ENCODE measurements around the gene ANXA5.

The ANXA5 gene

DNA sequence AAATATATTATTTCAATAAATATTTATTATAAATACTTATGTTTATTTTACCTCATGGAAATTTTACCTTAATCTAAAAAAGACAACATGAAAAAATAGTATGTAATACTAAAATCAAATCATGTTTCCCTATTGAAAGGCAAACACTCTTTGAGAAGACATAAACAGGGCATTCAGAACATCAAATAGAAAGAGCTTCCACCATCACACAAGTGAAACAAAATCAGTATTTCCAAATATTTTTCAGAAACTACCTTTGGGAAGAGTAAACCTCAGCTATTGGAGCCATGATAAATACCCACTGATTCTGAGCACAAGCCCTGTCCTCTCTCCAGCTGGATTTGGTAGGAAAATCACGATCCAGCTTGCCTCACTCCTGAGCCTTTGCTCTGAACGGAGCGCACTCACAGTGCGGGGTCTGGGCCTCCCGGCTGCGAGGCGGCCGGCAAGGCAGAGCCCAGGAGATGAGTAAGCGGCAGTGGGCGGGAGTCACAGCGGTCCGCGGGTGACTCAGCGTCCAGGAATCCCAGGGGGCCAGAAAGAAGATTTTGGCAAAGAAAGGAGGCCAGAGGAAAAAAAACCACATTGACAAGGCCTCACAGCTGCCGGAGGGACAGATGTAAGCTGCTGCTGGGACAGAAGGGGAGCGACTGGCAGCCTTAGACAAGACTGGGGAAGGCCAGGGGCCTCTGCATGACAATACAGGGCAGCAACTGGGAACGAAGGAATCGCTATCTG, 14.7 kb upstream of the ANXA5 start:
- peak; percentile 68 for DNase-seq

DNA sequence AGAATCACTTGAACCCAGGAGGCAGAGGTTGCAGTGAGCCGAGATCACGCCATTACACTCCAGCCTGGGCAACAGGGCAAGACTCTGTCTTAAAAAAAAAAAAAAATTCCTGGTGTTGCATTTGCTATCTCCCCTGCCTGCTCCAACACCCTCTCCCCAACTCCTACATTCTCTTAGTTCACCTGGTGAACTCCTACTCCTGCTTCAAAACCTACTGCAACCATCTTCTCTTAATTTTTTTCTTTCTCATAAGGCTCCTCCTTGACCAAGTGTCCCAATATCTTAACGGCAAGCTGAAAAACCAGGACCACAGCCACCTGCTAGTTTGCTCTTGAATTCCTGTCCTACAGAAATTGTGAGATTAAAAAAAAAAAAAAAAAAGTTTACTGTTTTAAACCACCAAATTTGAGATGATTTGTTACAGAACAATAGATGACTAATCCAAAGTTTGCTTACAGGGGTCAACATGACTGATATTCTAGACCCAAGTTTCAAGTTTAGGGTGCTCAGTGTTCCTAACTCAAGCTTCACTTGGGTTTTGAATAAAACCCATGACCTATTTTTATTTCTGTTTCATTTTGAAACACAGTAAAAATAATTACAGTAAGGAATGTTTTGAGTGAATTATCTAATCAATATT, 13.1 kb upstream of the ANXA5 start:
- no peak for DNase-seq

DNA sequence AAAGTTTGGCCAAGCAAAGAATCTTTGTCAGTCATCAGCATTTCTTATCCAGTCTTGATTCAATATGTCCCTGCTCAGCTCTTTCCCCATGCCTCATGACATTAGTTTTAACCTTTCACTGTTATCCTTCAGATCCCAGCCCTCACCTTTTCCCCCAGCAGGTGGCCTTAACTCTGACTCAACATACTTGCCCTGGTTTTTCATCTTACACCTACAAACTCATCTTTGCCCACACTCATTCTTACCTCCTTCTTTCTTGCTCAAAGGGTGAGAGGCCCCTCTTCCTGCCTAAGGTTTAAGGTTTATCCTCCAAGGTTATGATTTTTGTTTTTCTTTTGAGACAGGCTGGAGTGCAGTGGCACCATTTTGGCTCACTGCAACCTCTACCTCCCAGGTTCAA, 10.6 kb upstream of the ANXA5 start:
- peak; percentile 12 for DNase-seq

DNA sequence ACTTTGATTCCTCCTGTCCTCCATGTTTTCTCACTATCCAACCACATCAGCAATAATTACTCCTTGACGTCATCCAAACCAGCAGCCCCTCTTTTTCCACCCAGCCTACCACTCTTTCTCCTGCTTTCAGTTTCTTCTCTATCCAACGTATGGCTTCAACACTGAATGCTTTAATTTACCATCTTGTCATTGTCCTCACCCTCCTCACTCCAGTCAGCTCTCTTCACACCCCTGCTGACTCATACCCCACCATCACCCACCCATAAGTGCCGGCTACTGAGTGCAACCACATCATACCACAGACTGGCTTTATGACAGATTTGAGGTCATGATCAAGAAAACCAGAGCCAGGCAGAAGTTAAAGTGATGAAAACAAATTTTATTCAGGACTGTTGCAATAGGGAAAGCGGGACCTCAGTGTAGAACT, 9.8 kb upstream of the ANXA5 start:
- peak; percentile 75 for DNase-seq

DNA sequence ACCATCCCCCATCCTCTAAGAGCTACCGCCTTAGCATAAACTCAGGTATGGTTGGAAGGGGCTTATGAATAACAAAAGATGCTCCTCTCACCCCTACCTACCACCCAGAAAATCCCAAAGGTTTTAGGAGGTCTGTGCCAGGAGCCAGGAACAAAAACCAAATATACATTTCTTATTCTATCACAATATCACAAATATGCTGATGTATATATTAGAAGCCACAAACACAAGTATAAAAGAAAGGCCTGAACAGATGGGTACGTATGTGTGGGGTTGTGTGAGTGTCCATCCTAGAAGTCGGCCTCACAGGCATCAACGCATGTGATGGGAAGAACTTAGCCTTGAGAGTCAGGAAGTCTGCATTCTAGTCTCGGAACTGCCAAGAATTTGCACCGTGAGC, 8.7 kb upstream of the ANXA5 start:
- no peak for DNase-seq

DNA sequence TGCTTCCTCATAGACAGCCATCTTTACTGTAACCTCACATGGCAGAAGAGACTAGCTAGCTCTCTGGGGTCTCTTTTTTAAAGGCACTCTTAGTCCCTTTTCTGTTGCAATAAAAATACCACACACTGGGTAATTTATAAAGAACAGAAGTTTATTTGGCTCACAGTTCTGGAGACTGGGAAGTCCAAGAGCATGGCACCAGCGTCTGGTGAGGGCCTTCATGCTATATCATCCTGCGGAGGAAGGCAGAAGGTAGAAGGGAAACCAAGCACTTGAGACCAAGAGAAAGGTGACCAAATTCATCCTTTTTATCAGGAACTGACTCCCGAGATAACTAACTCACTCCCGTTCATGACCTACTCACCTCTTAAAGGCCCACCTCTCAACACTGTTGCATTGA, 5.4 kb upstream of the ANXA5 start:
- no peak for DNase-seq

DNA sequence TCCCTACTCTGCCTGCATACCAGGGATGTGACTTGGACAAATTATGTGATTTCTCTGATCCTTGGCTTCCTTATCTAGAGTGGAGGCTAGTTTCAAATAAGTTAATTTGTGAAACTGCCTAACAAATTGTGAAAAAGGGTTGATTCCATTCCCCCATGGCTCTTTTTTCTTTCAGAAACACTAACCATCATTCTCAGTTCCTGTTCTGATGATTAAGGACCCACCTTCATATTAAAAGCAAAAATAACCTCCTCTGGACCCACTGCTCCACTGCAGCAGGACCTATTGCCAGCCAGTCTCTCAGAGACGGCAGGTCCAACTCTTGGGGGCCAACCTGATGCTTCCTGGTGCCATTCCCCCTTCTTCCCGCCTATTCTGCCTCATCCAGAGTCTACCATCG, 4.5 kb upstream of the ANXA5 start:
- no peak for DNase-seq

DNA sequence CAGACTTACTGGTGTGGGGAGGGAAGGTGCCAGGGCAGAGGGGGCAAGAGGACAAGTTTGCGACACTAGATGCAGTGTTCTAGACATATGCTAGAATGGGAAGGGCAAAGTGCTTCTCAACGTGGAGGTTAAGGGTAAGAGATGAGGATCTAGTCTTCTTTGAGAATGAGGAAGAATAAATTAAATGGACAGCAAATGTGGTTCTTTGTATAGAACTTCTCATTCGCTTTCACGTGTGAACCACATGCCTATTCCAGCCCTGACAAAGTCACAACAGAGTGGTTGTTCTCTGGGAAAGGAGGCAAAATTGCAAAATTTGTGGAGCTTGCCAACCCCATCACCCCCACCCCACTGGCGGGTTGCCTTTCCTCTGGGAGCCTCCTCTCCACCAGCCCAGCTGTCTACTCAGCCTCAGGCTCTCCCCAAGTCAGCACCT, 1.5 kb upstream of the ANXA5 start:
- DNase-seq, result no peak

DNA sequence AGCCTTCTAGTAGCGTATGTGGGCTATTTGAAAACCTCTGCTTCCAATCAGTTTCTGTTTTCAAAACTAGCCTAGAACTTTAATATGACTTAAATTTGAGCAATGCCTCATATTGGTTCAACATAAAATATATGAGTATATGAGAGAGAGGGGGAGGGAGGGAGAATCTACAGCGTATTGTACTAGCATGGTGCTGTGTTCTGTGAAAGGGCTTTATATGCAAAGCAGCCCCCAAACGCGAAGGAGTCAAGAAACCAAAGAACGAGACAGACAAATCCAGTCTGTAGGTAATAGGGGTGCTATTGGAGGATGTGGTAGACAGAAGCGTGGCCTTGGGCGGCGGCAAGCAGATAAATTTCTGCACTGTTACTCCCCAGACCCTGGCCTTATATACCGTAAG, 784 bp upstream of the ANXA5 start:
- no peak for DNase-seq

DNA sequence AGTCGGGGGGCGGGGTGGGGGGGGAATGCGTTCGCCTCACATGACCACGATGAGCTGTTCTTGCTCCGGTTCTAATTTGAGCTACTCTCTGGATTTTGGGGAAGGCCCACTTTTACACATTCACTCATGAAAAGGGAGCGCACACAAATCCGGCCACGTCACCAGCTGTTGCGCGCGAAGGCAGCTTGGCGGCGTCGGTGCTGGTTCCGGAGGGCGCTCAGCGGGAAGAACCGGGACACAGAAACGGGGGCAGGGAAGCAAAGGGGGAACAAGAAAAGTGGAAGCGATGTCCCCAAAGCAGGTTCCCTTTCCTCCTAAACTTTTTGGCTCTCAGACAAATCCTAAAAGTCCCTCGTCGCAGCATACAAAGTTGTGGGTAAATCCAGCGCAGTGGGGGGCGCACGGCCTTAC, 605 bp downstream of the ANXA5 start:
- peak; percentile 80 for DNase-seq

DNA sequence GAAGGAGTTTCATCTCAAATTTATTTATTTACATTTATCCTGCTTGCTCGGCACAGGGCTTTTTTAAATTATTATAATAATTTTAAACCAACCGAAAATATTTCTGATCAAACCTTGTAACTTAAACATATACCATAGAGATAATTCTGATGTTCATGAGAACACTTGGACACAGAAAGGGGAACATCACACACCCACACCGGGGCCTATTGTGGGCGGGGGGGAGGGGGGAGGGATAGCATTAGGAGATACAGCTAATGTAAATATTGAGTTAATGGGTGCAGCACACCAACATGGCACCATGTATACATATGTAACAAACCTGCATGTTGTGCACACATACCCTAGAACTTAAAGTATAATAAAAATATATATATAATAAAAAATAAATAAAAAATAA, 2.9 kb downstream of the ANXA5 start:
- no peak for DNase-seq

DNA sequence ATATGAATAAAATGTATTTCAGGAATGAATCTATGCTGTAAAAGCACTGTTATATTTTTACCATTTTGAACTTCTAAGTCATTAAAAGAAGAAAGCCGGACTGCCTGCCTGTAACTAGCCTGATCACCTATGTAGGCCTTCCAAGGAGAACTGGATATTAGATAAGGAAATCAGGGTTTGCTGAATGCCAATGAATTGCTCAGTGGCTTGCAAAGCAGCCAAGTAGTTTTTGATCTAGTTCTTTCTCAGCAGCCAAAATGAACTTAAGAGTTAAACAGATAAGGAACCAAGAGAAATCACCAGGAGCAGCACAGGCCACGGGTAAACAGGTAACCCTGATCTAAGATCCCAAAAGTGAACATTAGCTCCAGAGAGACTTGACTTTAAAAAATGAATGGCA, 3.3 kb downstream of the ANXA5 start:
- DNase-seq, result no peak

DNA sequence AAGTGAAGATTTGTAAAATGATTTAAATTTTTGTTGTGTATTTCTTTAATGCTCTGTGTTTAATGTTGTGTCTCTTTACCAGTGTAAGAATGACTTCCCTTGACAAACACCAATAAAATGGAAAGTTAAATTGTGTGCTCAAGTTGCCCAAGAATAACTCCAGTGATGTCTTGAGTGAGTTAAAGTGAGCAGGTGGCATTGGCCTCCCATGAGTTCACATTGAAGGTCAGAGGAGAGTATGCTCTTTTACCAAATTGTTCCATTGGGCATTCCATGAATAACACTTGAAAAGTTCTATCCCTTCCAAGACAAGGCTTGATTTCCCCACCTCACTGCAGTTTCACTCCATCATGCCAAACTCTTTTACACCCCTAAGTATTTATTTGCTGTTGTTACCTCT, 4.5 kb downstream of the ANXA5 start:
- no peak for DNase-seq

DNA sequence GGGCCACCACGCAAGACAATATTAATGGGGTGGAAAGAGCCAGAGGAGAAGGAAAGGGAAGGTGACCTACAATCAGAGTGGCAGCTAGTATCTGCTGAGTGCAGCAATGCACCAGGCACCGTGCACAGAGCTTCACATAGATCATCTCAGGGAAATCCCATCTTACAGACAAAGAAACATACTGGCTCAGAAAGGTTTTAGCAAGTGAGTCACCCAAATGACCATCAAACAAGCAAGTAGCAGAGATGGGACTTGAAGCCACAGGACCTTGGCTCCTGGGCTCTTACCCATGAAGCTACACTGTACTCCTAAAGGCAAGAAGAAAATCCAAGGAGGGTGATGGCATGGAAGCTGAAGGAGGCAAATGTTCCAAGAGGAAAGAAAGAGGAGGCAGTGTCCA, 6.8 kb downstream of the ANXA5 start:
- DNase-seq, result no peak

DNA sequence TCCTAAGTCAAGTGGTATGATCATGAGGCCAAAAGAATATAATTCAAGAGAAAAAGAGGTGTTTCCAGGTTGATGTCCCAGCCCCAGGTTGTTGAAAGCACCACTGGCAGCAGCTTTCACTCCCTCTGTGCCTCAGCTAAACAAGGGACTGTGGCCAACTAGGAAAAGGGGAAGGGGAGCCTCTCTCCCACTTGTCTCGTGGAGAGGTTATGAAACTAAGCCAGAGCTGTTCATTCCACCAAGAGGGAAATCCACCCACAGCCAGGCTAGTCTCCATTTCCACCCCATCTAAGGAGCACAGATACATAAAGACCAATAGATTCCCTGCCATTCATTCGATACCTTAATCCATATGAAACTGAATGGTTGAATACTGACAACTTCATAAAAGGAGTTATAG, 8.1 kb downstream of the ANXA5 start:
- no peak for DNase-seq

DNA sequence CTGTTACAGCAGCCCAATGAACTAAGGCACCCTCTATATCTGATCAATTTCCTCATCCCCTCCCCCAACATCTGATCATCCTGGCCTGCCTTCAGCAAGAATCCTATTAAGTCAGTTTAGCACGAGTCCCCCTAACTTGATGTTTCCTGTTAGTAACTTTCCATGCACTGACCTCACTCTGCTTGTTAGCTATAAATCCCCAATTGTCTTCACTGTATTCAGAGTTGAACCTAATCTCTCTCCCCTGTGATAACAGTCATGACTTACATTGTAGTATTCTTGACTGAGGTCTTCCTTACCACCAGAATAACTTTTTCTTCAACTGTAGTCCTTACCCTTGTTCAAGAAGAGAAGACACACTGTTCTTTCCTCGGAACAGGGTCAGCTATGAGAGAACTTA, 8.5 kb downstream of the ANXA5 start:
- DNase-seq, result no peak

DNA sequence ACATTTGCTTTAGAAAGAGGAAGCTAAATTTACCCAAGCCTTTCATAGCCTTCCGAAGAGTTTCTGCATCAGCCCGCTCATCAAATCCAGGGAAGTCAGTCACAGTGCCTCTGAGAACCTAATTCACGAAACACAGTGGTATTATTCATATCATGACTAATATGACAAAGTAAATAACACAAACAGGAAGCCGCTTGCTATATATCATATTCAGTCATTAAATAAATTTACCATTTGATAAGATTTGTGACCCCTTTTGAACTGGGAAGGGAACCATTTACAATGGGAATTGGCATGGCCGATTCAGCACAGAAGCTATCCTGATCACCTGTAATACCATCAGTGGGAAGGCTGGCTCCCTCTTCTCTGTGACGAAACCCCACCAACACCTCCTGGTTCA, 10.5 kb downstream of the ANXA5 start:
- DNase-seq, result no peak

DNA sequence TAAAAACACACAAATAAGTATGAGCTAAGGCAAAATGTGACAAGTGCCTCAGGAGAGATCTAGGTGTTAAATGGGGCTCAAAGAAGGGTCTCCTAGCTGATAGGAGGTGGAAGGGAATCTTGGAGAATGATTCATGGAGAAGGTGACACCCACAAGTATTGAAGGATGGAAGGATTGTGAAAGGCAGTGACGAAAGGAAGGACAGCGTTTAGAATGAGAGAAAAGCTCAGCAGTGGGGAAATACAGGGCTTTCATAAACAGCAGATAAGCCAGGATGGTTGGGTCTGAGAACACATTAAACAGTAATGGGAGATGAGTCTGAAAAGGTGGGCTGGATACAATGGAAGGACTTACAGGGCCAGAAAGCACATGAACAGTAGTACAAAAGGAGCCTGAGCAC, 11.5 kb downstream of the ANXA5 start:
- no peak for DNase-seq

DNA sequence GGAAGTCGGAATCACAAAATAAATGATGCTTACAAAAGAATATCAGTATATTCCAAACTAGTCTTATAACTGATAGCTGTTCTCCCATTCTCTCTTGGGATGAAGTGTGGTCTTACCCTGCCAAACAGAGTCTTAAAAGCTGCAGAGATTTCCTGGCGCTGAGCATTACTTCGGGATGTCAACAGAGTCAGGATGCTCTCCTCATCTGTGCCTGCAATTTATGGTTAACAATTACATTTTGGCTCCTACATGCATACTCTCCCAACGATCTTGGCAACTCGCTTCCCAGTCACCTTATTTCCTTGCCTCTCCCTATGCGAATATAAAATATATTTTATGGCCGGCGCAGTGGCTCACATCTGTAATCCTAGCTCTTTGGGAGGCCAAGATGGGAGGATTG, 12.2 kb downstream of the ANXA5 start:
- no peak for DNase-seq

DNA sequence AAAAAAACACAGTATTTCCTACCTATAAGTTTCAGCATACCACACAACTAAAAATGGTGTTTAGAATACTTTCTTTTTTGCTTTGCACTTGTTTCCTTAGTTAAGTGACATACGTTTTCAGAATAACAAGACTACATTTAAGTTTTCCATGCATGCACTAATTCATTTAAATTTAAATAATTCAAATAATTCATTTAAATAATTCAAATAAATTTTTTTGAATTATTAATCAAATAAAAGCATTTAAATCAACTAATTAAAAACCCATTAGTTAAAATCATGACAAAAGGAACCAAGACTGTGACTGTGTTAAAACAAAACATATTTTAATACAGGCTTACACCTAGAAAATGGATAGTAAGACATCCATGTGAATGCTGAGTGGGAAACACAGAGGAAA, 12.8 kb downstream of the ANXA5 start:
- no peak for DNase-seq

DNA sequence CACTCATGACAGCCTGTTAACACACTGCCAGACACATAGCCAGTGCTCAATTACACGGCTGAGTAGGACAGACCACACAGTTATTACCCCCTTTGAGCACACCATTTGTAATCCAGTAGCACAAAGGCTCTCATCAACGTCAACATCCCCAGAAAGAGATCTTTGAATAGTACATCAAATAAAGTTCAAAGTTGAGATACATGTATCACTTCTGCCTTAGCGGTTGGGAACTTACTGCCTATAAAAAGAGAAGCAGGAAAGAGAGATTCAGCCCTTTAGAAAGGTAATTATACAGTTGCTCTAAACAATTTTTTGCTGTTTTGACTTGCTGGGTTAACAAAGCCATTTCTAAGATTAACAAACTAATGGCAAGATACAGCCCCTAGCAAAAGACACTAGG, 16.2 kb downstream of the ANXA5 start:
- no peak for DNase-seq

DNA sequence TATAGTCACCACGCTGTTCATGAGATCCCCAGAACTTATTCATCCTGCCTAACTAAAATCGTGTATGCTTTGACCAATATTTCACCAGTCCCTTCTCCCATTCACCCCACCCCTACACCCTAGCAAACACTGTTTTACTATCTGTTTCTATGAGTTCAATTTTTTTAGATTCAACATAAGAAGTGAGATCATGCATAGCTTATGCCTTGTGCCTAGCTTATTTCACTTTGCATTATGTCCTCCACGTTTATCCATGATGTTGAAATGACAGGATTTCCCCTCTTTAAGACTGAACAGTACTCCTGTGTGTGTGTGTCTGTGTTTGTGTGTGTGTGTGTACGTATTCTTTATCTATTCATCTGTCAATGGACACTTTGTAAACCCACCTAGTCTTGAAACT, 16.8 kb downstream of the ANXA5 start:
- DNase-seq, result no peak

DNA sequence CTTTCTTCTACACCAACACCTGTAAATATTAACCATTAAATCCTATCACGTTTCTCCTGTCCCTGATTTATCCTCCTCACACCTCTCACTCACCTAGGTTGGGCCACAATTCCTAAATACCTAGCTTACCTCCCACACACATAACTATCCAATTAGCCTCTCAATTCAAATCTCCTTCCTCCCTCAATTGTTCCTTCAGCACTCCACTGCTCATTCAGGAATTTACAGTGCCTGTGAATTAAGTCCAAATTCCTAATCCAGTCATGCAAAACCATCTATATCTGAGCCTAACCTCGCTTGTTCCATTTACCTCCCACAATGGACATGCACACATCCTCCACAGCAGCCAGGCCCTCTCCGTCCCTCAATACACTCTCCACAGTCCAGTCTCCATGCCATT, 17.5 kb downstream of the ANXA5 start:
- DNase-seq, result no peak

DNA sequence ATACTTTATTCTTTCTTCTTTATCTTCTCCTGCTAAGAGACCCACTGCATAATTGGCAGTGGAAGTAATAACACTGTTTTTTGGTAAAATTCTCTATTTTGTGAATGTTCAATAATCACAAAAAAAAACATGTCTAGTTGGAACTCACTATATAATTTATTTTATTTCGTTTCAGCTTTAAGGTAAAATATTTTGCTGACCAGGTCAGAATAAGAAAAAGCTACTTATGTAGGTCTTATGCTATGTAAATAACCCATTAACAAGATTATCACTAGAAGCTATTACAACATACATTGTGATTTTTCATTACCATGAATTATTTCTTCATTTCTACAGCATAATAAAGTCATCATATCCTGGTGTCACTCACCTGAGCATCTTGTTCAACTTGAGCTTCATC, 19.3 kb downstream of the ANXA5 start:
- no peak for DNase-seq
